Measurements from ENCODE around the gene ULK4.
"Not testable (repeated sequence)": the region's sequence is repeated elsewhere in the genome, so short reads cannot be mapped to it uniquely, and the experiment has no call there.

Gene ULK4

GRCh38 chr3:41860489-41860888 is 101.4 kb downstream of the ULK4 start:
- not testable (repeated sequence) for DNase-seq

GRCh38 chr3:41854956-41855355 is 106.9 kb downstream of the ULK4 start:
- no peak for DNase-seq

DNA sequence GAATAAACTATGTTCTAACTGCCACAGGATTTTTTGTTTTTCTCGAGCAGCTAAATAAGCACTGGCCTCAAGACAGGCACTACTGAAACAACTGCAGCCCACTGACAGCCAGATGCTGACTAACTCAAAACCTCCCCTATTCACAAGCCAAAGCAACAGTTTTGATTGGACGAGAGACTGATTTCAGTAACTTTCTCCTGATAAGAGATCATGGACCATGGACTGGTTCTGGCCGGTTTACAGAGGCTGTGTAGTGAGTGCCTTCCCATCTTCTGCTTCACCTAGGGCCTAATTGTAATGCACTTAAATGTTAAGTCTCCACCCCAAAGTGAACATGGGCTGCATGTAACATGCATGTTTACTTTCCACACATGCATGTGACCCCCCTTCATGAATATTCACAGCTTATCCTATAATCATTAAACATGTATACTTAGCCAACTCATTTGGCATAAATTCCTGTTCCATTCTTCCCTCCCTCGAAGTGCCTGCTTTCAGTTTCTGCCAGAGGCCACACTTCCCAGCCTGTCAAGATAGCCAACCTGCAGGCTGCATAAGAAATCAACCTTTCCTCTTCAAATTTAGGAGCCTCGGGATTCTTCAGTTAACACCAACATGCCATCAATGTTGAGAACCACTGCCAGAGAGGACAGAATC is 108.2 kb downstream of the ULK4 start:
- no peak for DNase-seq

DNA sequence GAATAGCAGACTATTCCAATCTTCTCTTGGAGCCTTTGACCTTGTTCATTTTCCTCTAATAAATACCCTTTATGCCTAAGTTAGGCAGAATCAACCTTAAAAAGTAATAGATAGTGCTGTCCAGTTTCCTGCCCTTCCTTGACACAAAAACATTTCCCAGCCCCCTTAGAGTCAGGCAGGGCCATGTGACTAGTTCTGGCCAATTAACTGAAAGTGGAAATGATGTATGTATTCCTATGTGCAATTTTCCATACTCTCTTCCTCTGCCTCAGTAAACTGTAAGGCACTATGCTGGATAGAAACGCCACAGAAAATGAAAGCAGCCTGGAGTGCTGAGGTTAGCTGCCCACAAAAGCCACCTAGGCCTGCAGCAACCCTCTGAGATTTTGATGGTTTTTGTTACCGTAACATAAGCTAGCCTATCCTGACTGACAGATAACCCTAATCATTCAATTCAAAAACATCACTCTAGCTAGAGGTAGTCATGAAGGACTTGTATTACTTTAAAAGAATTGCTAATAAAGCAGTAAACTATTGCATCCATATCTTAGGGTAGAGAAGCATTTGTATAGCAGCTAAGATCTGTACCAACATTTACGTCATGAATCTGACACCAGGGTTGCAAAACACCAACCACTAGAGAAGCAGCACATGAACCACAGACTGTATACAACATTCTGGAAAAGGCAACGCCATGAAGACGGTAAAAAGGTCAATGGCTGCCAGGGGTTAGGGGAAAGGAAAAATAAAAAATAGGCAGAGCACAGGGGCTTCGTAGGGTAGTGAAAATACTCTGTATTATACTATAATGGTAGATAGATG is 112.9 kb downstream of the ULK4 start:
- no peak for DNase-seq

GRCh38 chr3:41847679-41848078 is 114.2 kb downstream of the ULK4 start:
- DNase-seq = no peak

DNA sequence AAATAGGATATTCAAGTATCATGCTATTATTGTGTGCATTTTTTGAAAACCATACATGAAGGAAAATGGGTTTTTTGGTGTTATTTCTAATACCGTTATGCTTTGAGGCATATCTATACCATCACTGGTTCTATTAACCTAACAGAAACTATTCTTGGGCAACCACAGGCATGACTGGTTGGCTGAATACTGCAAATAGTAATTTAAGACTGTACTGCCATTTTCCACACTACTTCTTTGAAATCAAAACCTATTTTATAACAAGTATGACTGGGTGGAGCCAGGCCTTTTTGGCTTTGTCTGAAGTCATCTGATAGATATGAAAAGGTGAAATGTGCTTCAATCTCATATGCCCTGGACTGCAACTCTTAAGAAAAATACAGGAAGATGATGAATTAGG is 115.1 kb downstream of the ULK4 start:
- no peak for DNase-seq

GRCh38 chr3:41845826-41846225 is 116.1 kb downstream of the ULK4 start:
- no peak for DNase-seq

- not testable (repeated sequence) for DNase-seq
Measured at GRCh38 chr3:41844256-41844655, 117.6 kb downstream of the ULK4 start.

GRCh38 chr3:41840936-41841668 is 120.8 kb downstream of the ULK4 start:
- not testable (repeated sequence) for DNase-seq

DNA sequence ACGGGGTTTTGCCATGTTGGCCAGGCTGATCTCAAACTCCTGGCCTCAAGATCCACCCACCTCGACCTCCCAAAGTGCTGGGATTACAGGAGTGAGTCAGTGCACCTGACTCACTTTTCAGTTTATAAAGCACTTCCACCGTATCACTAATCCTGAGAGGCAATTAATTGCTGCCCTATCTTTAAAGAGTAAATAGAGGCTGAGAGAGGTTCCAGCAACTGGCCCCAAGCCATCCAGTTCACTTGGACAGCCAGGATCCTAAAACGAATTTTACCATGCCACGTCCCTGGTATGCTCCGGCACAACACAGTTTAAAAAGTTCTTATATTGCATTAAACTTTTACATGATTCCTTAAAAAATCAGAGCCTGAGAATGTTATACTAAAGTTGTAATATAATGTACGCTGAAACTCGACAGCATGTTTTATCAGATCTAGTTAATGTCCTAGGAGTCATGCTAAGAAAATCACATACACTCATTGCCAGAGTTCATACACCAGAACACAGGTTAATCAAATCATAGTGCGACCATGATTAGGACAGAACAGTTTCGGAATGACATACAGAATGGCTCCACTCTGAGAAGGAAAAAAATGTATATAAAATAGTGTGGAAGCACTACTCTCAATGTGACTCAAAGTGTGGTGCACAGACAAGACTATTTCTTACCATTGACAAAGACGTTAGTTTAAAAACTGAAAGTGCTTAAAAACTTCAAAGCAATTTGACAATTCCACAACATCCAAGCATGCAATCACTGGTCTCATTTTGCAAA is 125.4 kb downstream of the ULK4 start:
- no peak for DNase-seq

- DNase-seq = no peak
Measured at GRCh38 chr3:41833628-41834027, 128.3 kb downstream of the ULK4 start.

- DNase-seq = no peak
Measured at GRCh38 chr3:41819236-41819635, 142.7 kb downstream of the ULK4 start.

DNA sequence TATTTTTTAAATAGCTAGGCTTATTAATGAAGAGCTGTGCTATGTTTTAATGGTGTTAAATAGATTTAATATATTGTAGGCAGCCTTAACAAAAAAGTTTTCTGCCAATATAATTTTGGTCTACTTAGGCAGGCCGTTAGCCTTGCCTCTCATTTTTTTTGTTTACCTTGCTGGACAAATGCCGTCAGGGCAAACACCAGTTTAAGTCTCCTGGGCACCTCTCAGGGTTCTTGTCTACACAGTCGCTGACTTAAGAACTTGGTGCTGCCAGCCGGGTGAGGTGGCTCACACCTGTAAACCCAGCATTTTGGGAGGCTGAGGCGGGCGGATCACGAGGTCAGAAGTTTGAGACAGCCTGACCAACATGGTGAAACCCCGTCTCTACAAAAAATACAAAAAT is 153.3 kb downstream of the ULK4 start:
- DNase-seq = no peak

- no peak for DNase-seq
Measured at GRCh38 chr3:41808152-41808551, 153.8 kb downstream of the ULK4 start.

DNA sequence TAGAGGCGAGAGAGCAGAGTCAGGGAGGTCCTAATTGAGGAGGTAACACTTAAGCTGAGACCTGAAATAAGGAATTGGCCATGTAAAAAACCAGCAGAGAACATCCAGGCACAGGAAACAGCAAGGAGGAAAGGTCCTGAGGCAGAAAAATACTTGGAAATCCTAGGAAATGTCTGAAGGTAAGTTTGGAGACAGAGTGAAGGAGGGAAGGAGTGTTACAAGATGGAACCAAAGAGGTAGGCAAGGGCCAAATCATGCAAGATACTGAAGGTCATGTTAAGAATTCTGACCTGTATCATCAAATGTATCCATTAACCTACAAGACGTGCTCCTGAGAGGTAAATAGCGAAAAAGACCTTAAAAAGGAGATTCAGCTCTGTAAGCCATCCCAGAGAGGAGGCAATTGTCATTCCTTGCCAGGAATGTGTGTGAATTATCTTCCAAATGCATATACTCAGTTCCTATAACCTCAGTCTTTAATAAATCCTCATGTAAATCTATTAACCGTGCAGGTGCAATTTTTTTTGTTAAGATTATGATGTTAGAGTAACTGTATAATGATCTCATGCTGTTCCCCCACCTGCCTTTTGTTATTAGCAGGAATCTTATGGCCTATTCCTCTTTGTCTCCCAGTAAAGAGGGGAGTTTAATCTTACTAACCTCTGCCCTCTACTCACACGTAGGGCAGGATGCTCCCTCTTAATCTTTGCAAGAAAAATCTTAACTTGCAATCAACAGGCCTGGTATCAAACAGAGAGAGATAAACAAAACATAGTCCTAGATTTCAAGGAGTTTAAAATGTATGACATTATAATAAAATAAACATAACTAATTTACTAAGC is 166.9 kb downstream of the ULK4 start:
- no peak for DNase-seq

- no peak for DNase-seq
Measured at GRCh38 chr3:41792806-41793205, 169.1 kb downstream of the ULK4 start.

- no peak for DNase-seq
Measured at GRCh38 chr3:41769106-41769505, 192.8 kb downstream of the ULK4 start.

DNA sequence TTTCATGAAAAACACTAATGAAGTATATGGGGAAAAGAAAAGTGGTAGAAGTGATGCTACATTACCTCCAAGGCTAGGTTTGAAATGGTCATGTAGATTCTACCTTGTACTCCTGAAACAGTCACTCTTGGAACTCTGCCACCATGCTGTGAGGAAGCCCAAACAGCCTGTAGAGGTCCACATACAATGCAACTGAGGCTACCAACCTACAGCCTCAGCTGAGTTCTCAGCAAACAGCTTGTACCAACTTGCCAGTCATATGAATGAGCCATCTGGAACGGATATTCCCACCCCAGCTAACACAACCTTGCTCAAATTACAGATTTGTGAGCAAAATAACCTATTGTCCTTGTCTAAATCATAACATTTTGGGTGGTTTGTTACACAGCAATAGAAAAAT is 193.5 kb downstream of the ULK4 start:
- no peak for DNase-seq

GRCh38 chr3:41762867-41763266 is 199.0 kb downstream of the ULK4 start:
- DNase-seq = not testable (repeated sequence)

- DNase-seq = no peak
Measured at GRCh38 chr3:41753651-41754050, 208.3 kb downstream of the ULK4 start.

DNA sequence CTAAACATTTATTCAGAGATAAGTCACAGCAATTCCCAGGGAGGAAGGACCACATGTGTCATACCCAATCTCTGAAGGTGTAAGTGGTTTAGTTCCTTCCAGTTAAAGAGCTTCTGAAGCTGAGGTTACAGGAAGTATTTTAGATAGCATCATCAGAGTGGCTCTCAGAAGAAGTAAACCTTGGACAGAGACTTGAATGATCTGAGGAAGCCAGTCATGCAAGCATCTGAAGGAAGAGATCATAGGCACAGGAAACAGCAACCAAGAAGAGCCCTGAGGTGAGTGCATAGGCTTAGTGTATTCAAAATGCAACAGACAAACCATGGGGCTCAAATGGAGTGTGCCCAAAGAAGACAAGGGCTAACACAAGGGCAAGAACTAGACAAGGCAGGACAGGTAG is 210.3 kb downstream of the ULK4 start:
- no peak for DNase-seq

- no peak for DNase-seq
Measured at GRCh38 chr3:41749988-41750387, 211.9 kb downstream of the ULK4 start.

All from activated CD4-positive, alpha-beta T cell treated with anti-CD3 and anti-CD28 coated beads for 1 hour (primary cell).